ENCODE data around the gene RYR1. TPM values are rescaled to one million over a fixed set of nuclear protein-coding genes. Genes with fewer than 3 reads are reported as not detected.

Gene RYR1
- total and polyA plus RNA-seq, 2 experiments from 2014 or later: 0.07 to 0.21 TPM

DNA sequence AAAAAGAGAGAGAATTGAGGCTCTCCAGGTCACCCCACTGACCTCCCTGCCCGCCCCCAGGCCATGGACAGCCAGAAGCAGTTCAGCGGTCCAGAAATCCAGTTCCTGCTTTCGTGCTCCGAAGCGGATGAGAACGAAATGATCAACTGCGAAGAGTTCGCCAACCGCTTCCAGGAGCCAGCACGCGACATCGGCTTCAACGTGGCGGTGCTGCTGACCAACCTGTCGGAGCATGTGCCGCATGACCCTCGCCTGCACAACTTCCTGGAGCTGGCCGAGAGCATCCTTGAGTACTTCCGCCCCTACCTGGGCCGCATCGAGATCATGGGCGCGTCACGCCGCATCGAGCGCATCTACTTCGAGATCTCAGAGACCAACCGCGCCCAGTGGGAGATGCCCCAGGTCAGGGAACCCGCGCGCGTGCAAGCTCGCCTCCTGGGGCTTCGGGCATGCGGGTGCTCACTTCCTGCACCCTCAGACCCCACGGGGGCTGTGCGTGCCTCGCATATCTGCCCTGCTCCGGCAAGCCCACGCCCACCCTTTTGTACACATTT is 127.6 kb downstream of the RYR1 start:
- H3K4me2 ChIP-seq: no peak overlapping the region
- no peaks in the 10 kb centered on the region for H3K79me2 ChIP-seq
- no peak for DNase-seq (ENCODE audit: low spot score)
- no peak overlapping the region for H2AFZ ChIP-seq
- H3K9me3 ChIP-seq (ENCODE audit: low read depth): no peaks in the 10 kb centered on the region
- peaks cover 10% of the 10 kb centered on the region for H3K27me3 ChIP-seq
- no peaks in the 10 kb centered on the region for H3K36me3 ChIP-seq (replicated peaks; ENCODE audit: insufficient read depth, low read depth)
- H4K20me1 ChIP-seq (ENCODE audit: insufficient read depth, poor library complexity, severe bottlenecking): no peaks in the 10 kb centered on the region
- H3K27ac ChIP-seq: no peak overlapping the region
- H3K4me3 ChIP-seq: no peak overlapping the region
- no peak for TF ChIP-seq EZH2 (IDR thresholded peaks at IDR 0.05; ENCODE audit: borderline replicate concordance)
- TF ChIP-seq, protein P1, sequence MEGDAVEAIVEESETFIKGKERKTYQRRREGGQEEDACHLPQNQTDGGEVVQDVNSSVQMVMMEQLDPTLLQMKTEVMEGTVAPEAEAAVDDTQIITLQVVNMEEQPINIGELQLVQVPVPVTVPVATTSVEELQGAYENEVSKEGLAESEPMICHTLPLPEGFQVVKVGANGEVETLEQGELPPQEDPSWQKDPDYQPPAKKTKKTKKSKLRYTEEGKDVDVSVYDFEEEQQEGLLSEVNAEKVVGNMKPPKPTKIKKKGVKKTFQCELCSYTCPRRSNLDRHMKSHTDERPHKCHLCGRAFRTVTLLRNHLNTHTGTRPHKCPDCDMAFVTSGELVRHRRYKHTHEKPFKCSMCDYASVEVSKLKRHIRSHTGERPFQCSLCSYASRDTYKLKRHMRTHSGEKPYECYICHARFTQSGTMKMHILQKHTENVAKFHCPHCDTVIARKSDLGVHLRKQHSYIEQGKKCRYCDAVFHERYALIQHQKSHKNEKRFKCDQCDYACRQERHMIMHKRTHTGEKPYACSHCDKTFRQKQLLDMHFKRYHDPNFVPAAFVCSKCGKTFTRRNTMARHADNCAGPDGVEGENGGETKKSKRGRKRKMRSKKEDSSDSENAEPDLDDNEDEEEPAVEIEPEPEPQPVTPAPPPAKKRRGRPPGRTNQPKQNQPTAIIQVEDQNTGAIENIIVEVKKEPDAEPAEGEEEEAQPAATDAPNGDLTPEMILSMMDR (IDR thresholded peaks at IDR 0.05; ENCODE audit: poor library complexity): no peak
- TF ChIP-seq EZH2phosphoT487 (IDR thresholded peaks at IDR 0.05; ENCODE audit: low read depth, severe bottlenecking, unreplicated experiment): no peak
- WGBS (ENCODE audit: low lambda C conversion rate, missing lambda C conversion rate): 97% methylated on average over 42 of the region's 42 CpGs
- H3K9me2 ChIP-seq (replicated peaks; ENCODE audit: insufficient read depth): no peaks in the 10 kb centered on the region
- H3K4me1 ChIP-seq (ENCODE audit: insufficient read depth): no peaks in the 10 kb centered on the region

DNA sequence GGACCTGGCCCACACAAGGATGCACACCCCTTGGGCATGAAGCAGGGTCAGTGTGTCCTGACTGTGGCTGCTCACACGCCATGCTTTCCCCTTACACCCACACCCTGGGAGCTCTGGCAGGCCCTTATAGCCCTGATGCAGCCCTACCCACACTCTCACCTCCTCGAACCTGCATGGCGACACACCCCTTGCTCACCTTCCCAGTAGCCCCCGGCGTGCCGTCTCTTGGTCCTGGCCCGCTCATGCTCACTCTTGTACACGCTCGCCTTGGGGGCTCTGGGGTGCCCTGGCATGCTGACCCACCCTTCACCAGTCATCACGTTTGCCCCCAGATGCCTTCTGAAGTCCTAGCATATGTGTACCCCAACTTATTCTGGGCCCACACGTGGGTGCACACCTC is 128.2 kb downstream of the RYR1 start:
- 86% methylated on average over 11 of the region's 11 CpGs for WGBS (ENCODE audit: low lambda C conversion rate, missing lambda C conversion rate)
- H2AFZ ChIP-seq: no peak overlapping the region

DNA sequence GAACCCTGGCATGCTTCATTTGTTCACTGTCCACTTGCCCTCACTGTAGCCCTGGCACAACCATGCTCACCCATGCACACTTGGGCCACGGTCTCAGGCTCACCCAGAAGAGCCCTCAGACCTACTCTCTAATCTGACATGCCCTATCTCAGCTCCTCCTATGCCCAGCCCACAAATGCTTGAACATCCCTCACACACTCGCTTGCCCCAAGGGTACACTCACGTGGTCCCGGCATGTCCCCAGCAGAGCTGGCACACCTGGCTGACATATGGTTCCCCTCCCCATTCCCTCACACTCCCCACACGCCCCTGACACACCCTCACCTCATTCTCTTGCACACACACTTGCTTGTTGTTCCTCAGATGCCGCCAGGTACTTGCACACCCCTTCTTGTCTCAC is 128.6 kb downstream of the RYR1 start:
- no peak for TF ChIP-seq EZH2 (IDR thresholded peaks at IDR 0.05; ENCODE audit: borderline replicate concordance)
- Histone ChIP-seq H3K9me2 (replicated peaks; ENCODE audit: insufficient read depth) (no peaks in the 10 kb centered on the region), H3K9me3 (ENCODE audit: low read depth) (no peaks in the 10 kb centered on the region), H2AFZ (no peak overlapping the region), H3K4me1 (ENCODE audit: insufficient read depth) (no peaks in the 10 kb centered on the region), H3K4me2 (no peak overlapping the region), H3K27ac (no peak overlapping the region), H3K36me3 (replicated peaks; ENCODE audit: insufficient read depth, low read depth) (no peaks in the 10 kb centered on the region), H3K4me3 (no peak overlapping the region), H4K20me1 (ENCODE audit: insufficient read depth, poor library complexity, severe bottlenecking) (no peaks in the 10 kb centered on the region), H3K27me3 (peaks cover 10% of the 10 kb centered on the region), H3K79me2 (no peaks in the 10 kb centered on the region)
- 98% methylated on average over 4 of the region's 6 CpGs for WGBS (ENCODE audit: low lambda C conversion rate, missing lambda C conversion rate)
- no peak for DNase-seq (ENCODE audit: low spot score)

More for the DNA sequence above, 128.2 kb downstream of the RYR1 start:
- Histone ChIP-seq H3K36me3 (replicated peaks; ENCODE audit: insufficient read depth, low read depth) (no peaks in the 10 kb centered on the region), H3K4me1 (ENCODE audit: insufficient read depth) (no peaks in the 10 kb centered on the region), H4K20me1 (ENCODE audit: insufficient read depth, poor library complexity, severe bottlenecking) (no peaks in the 10 kb centered on the region), H3K9me2 (replicated peaks; ENCODE audit: insufficient read depth) (no peaks in the 10 kb centered on the region), H3K79me2 (no peaks in the 10 kb centered on the region), H3K4me2 (no peak overlapping the region), H3K27ac (no peak overlapping the region), H3K4me3 (no peak overlapping the region), H3K9me3 (ENCODE audit: low read depth) (no peaks in the 10 kb centered on the region), H3K27me3 (peaks cover 10% of the 10 kb centered on the region)
- DNase-seq (ENCODE audit: low spot score): no peak
- TF ChIP-seq, protein P1 (IDR thresholded peaks at IDR 0.05; ENCODE audit: poor library complexity): no peak
- TF ChIP-seq EZH2 (IDR thresholded peaks at IDR 0.05; ENCODE audit: borderline replicate concordance) (no peak), EZH2phosphoT487 (IDR thresholded peaks at IDR 0.05; ENCODE audit: low read depth, severe bottlenecking, unreplicated experiment) (no peak)

DNA sequence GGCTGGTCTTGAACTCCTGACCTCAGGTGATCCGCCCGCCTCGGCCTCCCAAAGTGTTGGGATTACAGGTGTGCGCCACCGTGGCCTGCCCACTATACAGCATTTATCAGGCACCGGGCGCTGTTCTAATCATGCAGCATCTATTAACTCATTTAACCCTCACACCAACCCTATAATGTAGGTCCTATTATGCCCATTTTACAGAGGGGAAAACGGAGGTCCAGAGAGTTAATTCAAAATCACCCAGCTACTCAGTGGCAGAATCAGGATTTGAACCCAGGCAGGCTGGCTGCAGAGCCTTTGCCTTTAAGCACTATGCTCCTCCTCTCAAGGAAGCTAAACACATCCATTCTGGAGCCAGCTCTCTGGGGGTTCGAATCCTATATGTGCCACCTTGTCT is 130.0 kb downstream of the RYR1 start:
- no peaks in the 10 kb centered on the region for H3K36me3 ChIP-seq (replicated peaks; ENCODE audit: insufficient read depth, low read depth)
- no peak overlapping the region for H3K4me2 ChIP-seq
- TF ChIP-seq, protein P1 (IDR thresholded peaks at IDR 0.05; ENCODE audit: poor library complexity): no peak
- H3K9me2 ChIP-seq (replicated peaks; ENCODE audit: insufficient read depth): no peaks in the 10 kb centered on the region
- no peaks in the 10 kb centered on the region for H3K79me2 ChIP-seq
- no peak overlapping the region for H3K4me3 ChIP-seq
- no peaks in the 10 kb centered on the region for H3K9me3 ChIP-seq (ENCODE audit: low read depth)
- H3K27me3 ChIP-seq: peaks cover 10% of the 10 kb centered on the region
- H3K4me1 ChIP-seq (ENCODE audit: insufficient read depth): no peaks in the 10 kb centered on the region
- no peak overlapping the region for H3K27ac ChIP-seq
- DNase-seq (ENCODE audit: low spot score): no peak
- WGBS (ENCODE audit: low lambda C conversion rate, missing lambda C conversion rate): 98% methylated on average over 9 of the region's 9 CpGs
- no peak overlapping the region for H2AFZ ChIP-seq
- no peaks in the 10 kb centered on the region for H4K20me1 ChIP-seq (ENCODE audit: insufficient read depth, poor library complexity, severe bottlenecking)

Data from hepatocyte (in vitro differentiated cells).